Mesothelial cell of epicardium (in vitro differentiated cells): ENCODE data around the gene DCAKD. TPM values are rescaled to one million over a fixed set of nuclear protein-coding genes. Genes with fewer than 3 reads are reported as not detected.
A peak's percentile ranks its signal among the peaks of the same experiment; 100 is the strongest.

Experiments used
- DNase-seq, 2 experiments: peaks; one replicate each; pipeline ENCODE4 v3.0.0; 2021; ENCODE audit warnings: low spot score in 2 of 2; ENCODE audit not compliant: unreplicated experiment in 2 of 2
- H3K27ac Mint-ChIP-seq: 2 replicates; pipeline ENCODE4 v1.8.0; 2021; ENCODE audit warnings: mixed read lengths
- H3K27me3 Mint-ChIP-seq: 2 replicates; pipeline ENCODE4 v1.8.0; 2021; ENCODE audit warnings: low read depth, mixed read lengths
- H3K36me3 Mint-ChIP-seq: 2 replicates; pipeline ENCODE4 v1.8.0; 2021; ENCODE audit warnings: mixed read lengths
- H3K4me1 Mint-ChIP-seq: 2 replicates; pipeline ENCODE4 v1.8.0; 2021; ENCODE audit warnings: mixed read lengths
- H3K4me3 Mint-ChIP-seq: 2 replicates; pipeline ENCODE4 v1.8.0; 2021; ENCODE audit warnings: mild to moderate bottlenecking, moderate library complexity, mixed read lengths
- H3K9me3 Mint-ChIP-seq: 2 replicates; pipeline ENCODE4 v1.8.0; 2021; ENCODE audit warnings: mixed read lengths
- CTCF ChIP-seq: fragments of 200-600 bp; sonication (generic); IDR thresholded peaks from one replicate; pipeline ENCODE4 v1.5.0; 2021; ENCODE audit warnings: antibody characterized with exemption; ENCODE audit not compliant: unreplicated experiment
- total RNA-seq: library from RNA; stranded (reverse); gene quantifications from 3 replicates; pipeline ENCODE4 v1.2.1, GENCODE V29; 2021

DCAKD gene
- total RNA-seq, 1 donor from 2014 or later: 83.2 TPM

GRCh38 chr17:45018514-45018847 is 33.0 kb downstream of the DCAKD start:
- Mint-ChIP-seq H3K4me1 (peaks cover 40% of the 10 kb centered on the region), H3K27ac (peak overlapping the region; percentile 86), H3K27me3 (peaks cover 22% of the 10 kb centered on the region), H3K36me3 (no peaks in the 10 kb centered on the region), H3K4me3 (peak overlapping the region; percentile 88), H3K9me3 (no peaks in the 10 kb centered on the region)
- no peak for DNase-seq
- no peak for TF ChIP-seq CTCF

GRCh38 chr17:45016823-45017222 is 34.6 kb downstream of the DCAKD start:
- Mint-ChIP-seq H3K9me3 (no peaks in the 10 kb centered on the region), H3K36me3 (no peaks in the 10 kb centered on the region), H3K4me1 (peaks cover 43% of the 10 kb centered on the region), H3K27ac (no peak overlapping the region), H3K27me3 (peaks cover 22% of the 10 kb centered on the region), H3K4me3 (no peak overlapping the region)
- no peak for TF ChIP-seq CTCF
- DNase-seq: no peak

- H3K4me1 Mint-ChIP-seq: peaks cover 39% of the 10 kb centered on the region
- no peaks in the 10 kb centered on the region for H3K9me3 Mint-ChIP-seq
- H3K36me3 Mint-ChIP-seq: no peaks in the 10 kb centered on the region
- no peak for TF ChIP-seq CTCF
- H3K27ac Mint-ChIP-seq: peak overlapping the region; percentile 13
- DNase-seq: no peak
- H3K4me3 Mint-ChIP-seq: no peak overlapping the region
- H3K27me3 Mint-ChIP-seq: peaks cover 20% of the 10 kb centered on the region
These were observed 35.2 kb downstream of the DCAKD start for GRCh38 chr17:45016237-45016636.

GRCh38 chr17:45013021-45013997 is 38.1 kb downstream of the DCAKD start:
- Mint-ChIP-seq H3K27me3 (no peaks in the 10 kb centered on the region), H3K27ac (no peak overlapping the region), H3K9me3 (no peaks in the 10 kb centered on the region), H3K36me3 (no peaks in the 10 kb centered on the region), H3K4me3 (no peak overlapping the region), H3K4me1 (peaks cover 27% of the 10 kb centered on the region)
- DNase-seq: no peak
- no peak for TF ChIP-seq CTCF

GRCh38 chr17:45011767-45012166 is 39.7 kb downstream of the DCAKD start:
- no peak for DNase-seq
- Mint-ChIP-seq H3K36me3 (no peaks in the 10 kb centered on the region), H3K4me1 (peaks cover 31% of the 10 kb centered on the region), H3K4me3 (no peak overlapping the region), H3K27me3 (peaks cover 3% of the 10 kb centered on the region), H3K9me3 (no peaks in the 10 kb centered on the region), H3K27ac (no peak overlapping the region)
- TF ChIP-seq CTCF: no peak
